ENCODE results near the gene UBA6.
"Not testable (repeated sequence)": the region's sequence is repeated elsewhere in the genome, so short reads cannot be mapped to it uniquely, and the experiment has no call there.

Gene UBA6

DNA sequence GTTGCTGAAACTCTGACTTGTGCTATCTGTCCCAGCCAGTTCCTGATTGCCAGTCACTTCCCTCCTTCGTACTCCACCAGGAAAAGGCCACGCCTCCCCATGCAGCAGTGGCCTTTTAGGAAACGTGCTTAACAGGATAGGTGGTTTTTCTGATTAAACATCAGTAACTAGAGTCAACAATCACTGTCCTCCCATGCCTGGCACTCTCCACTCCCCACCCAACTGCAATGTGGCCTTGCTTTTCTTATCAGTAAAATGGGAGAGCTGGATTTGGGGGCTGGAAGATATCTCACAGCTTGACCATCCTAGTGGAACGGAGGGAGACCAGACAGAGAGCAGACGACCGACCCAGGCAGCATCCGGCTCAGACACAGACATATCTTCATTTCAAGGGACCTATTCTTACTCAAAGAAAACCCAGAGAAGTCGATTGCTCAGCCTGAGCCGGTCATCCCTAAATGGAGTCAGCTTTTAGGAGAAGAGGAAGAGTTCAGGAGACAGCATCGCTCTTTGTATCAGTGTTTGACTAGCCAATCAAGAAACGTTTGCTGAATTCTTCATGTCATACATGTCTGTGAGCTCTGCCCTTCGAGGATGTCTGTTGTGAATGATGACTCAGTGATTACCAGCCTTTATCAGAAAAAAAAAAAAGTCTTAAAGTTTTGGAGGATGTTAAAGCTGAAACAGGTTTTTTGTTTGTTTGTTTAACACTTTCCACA, 12.7 kb upstream of the UBA6 start:
- DNase-seq = no peak

DNA sequence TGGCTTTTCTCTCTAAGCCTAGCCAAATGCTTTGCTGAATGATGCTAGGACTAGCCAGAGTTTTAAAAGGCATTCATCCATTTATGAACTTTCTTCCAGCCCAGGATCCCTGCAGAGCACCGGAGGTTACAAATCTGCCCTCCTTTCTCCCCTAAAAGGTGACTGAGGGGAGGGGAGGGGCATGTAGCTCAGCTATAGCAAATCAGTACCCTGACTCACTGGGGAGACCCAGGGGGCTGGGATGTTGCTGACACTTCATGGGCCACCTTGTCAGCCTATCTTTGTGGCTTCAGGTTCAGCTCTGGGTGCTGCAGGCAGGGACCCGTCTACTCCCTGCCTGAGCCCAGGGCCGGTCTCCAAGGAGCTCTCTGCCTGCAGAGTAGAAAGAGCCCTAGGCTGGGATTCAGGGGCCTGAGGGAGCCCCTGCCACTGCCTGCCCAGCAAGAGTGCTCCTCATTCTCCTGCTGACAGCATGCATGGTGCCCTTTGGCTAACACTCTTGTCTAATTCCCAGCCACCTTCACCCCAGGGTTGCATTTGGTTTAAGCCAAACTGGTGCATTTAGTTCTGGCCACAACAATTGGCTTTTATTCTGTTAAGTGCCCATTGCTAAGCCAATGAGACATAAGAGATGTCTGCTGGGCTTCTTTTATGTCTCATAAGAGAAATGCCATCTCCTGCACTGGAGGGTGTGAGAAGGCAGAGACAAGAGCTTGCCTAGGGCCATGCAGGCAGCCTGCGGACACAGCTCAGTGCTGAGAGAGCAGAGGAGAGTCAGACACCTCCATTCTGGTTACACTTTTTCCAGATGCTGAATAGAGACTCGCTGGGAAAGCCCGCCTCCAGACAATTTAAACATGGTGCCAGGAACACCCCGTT, 11.9 kb upstream of the UBA6 start:
- DNase-seq = no peak

DNA sequence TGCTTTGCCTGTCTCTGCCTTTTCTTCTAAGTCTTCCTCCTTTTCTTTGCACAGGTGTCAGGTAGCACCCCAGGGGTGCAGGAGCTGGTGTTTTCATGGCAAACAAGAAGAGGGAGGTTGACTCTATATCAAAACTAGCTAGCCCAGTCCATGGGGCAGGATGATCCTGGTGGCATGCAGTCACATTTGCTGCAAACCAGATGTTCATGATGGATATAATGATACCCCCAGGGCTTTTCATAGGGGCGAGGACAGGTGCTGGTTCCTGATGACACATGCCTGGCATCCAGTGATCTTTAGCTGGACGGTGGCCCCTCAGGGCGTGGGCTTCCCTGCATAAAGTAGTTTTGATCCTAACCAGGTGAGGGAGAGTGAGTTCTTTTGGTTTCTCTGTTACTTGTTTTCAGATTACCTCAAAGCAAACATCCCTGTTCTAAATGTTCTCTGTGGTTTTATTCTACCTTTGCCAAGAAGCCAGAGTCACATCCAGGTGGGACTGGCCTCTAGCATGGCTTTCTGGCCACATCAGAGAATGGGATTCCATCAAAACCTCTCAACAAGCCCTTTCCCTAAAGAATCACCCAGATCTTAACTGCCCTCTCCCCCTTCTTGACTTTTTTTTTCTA, 11.2 kb upstream of the UBA6 start:
- DNase-seq = no peak

DNA sequence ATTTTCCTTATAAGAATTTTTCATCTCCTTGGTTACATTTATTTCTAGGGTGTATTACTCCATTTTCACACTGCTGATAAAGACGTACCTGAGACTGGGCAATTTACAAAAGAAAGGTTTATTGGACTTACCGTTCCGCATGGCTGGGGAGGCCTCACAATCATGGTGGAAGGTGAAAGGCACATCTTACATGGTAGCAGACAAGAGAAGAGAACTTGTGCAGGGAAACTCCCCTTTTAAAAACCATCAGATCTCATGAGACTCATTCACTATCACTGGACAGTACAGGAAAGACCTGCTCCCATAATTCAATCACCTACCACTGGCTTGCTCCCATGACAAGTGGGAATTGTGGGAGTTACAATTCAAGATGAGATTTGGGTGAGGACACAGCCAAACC, 5.7 kb upstream of the UBA6 start:
- DNase-seq = not testable (repeated sequence)

DNA sequence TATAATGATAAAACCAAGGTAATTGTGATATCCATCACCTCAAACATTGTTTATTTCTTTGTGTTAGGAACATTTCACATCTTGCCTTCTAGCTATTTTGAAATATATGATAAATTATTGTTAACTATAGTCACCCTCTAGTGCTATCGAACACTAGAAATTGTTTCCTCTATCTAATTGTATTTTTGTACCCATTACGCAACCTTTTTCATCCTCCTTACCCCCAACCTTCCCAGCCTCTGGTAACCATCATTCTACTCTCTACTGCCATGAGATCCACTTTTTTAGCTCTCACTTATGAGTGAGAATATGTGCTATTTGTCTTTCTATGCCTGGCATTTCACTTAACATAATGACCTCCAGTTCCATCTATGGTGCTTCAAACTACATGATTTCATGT, 3.9 kb upstream of the UBA6 start:
- no peak for DNase-seq

DNA sequence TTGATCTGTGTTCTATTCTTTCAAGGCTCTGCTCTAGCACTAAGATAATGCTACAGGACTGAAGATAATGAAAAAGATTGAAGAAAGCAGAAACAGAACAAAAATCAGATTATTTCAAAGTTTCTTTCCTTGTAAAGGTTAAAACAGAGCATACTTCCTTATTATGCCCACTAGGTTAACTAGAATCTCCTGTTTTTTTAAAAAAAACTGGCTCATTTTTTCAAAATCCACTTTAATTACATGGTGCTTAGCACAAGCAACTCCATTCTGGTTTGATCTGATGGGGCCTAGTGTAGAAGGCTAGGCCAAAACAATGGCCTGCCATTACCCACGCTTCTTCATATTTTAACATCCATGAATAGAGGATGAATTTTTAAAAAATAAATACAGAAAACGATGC, 1.2 kb upstream of the UBA6 start:
- no peak for DNase-seq

DNA sequence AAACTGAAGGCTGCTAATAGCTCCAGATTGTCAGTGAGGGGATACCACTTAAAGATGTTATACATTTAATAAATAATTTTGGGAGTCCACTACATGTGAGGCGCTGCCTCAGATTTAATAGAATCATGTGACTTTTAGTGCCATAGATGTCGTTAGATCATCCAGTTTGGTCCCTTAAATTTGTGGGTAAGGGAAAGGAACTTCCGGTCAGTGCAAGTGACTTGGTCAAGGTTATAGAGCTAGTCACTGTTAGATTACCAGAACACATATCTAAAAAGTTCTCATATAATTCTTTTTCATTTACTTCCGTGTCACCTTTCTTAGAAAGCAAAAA, 529 bp upstream of the UBA6 start:
- DNase-seq = no peak

DNA sequence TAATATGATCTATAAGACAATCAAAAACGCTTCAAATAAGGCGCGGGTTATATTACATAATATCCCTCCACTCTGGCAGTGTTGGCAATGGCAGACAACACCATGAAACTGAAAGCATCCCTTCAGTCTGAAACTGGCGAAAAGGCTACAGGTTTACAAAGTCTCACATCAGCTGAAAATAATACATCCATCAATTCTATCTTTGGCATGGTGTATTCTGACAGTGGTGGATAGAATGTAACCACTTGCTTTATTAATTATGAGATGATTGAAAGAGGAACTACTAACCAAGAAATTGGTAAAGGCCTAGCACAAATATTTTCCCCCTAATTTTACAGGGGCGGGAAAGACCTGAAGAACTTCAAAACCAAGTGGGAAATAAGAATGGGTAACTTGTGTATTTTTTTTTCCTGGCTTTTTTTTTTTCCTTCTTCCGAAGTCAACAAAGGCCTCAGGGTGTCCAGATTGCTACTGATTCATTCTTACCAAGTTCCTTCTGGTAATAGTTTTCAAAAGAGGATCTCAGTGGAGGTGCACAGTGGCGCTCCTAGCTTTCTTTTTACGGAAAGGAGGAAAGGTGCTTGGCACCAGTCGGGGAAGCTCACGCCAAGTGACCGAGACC, 728 bp downstream of the UBA6 start:
- no peak for DNase-seq

DNA sequence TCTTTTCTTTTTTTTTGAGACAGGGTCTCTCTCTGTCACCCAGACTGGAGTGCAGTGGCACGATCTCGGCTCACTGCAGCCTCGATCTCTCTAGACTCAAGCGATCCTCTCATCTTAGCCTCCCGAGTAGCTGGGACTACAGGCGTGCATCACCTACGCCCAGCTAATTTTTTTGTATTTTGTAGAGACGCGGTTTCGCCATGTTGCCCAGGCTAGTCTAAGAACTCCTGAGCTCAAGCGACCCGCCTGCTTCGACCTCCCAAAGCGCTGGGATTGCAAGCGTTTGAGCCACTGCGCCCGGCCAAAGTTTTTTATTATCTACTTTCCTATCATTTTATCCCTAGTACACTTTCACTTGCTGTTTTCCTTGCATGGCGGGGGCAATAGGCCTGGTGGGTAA, 1.4 kb downstream of the UBA6 start:
- no peak for DNase-seq

DNA sequence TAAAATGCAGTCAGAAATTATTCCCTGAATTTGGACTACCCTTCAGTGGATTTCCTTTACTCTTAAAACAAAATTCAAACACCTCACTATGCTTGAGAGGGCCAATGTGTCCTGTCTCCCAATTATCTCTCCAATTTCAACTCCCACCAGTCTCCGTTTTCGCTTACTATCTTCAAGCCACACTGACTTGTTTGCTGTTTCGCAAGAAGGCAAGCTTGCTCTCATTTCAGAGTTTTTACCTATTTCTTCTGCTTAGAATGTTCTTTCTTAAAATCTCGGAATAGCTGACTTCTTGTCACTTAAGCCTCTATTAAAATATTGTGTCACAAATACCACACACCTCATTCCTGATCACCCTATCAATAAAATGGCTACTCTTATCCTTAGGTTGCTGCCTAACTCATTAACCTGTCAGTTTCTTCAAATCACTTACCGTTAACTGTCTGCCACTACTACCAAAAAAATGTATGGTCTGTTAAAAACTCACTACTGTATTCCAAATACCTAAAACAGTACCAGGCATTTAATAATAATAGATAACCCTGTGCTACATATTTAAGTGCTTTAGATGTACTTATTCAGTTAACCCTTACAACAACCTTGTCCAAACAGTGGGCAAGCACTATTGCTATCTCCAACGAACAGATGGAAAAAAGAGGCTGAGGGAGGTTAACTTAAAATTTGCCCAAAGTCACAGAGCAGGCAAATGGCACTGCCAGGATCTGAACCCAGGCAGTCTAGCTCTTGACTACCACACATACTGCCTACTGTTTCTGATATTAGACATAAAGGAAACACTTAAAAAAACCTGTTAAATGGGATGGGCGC, 2.9 kb downstream of the UBA6 start:
- DNase-seq = no peak

DNA sequence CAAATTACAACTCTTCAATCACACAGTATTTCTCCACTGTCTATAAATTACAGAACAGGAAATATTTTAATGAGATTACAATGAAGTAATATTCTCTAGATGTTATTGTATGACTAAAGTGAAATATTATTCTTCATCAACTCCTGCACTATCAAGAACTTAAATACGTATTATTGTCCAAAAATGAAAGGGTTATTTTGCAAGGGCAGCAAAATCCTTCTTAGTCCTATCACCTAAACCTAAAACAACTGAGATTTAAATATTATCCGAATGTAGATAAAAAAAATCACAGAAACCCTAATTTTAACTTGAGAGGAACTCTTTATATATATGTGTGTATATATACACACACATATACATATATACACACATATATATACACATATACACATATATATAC, 4.9 kb downstream of the UBA6 start:
- no peak for DNase-seq

DNA sequence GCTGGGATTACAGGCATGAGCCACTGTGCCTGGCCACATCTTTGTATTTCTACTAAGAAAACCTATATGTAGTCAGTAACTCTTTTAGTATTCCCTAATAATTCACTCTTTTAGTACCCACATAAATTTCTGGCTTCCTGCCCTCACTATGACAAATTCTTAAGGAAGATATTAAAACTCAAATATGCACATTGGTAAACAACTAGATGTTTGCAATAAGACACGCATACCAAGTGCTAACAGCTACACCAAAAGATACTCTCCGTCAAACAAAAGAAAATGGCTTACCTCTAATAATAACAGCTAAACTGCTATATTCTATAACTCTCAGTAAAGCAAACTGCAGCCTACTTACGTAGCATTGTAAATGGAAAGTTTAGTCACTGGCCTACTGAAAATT, 6.3 kb downstream of the UBA6 start:
- DNase-seq = no peak

DNA sequence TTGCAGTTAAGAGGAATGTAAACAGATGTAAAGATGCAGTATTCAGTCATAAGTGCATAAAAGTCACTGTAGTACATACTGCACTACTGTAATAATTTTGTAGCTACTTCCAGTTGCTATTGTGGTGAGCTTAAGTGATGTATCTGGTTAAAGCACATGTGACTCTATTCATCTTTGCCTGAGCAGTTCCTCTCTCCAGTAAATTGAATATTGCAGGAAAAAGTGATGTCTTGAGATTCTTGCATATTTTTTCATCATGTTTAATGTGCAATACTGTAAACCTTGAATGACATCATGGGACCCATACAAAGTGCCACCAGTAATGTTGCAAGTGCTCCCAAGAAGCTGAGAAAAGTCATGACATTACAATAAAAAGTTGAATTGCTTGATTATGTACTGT, 9.6 kb downstream of the UBA6 start:
- DNase-seq = no peak

DNA sequence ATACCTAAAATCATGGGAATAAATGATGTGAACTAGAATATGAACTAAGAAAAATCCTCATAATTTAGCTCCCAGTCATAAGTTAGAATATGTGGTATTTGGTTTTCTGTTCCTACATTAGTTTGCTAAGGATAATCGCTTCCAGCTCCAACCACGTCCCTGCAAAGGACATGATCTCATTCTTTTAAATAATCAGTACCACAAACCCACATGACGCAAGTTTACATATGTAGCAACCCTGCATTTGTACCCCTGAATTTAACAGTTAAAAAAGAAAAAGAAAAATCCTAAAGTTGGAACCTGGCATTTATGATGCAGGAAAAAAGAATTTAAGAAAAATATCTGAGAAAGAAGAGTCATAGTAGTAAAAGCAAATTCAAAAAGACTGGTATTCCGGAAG, 13.3 kb downstream of the UBA6 start:
- no peak for DNase-seq

DNA sequence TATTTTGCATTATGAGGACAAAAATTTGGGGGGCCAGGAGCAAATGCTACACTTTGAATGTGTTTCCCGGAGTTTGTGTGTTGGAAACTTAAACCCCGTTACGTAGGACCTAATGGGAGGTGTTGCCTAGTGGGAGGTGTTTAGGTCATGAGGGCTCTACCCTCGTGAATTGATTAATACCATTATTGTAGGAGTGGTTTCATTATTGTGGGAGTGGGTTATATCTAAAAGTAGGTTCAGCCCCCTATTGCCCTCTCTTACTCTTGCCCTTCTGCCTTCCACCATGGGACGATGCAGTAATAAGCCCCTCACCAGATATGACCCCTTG, 15.5 kb downstream of the UBA6 start:
- DNase-seq = no peak

DNA sequence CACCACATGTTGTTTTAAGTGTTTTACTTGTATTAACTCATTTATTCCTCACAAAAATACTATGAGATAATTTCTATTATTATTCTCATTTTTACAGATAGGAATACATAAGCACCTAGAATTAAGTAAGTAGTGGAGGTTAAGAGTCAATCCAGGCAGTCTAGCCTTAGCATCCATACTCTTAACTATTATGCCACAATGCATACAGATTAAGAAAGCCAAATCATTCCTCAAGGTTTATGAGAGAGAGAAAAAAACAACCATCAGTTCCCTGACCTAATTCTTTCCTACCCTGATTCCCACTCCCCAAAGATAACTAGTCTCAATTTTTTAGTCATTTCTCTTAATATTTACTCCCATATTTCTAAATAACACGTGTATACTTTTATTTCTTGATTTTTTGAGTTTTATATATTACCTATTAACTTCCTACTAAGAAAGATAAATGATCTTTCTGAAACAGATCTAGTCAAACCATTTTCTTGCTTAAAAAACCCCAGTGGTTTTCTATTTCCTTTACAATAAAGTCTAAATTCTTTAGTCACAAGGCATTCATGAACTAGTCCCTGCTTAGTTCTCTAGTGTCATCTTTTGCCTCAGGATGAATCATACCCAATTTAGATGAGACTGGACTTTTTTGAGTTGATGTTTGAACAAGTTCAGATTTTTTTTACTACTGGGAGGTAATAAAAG, 16.0 kb downstream of the UBA6 start:
- DNase-seq = no peak

DNA sequence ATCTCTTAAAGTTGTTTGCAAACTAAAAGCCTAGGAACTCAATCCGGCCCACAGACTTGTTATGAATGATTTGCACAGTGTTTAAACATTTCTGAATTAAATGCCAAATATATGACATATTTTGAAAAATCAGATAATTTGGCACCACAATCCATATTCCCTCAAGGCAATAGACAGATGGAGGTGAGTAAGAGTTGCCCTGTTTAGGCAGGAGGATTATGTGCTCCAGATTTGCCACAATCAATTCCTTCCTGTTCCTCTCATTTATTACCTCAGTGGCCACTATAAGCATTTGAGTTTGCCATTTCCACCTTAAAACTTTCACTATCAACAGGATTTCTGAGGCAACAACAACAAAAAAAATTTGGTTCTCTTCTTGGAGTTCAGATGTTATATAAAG, 18.7 kb downstream of the UBA6 start:
- no peak for DNase-seq

DNA sequence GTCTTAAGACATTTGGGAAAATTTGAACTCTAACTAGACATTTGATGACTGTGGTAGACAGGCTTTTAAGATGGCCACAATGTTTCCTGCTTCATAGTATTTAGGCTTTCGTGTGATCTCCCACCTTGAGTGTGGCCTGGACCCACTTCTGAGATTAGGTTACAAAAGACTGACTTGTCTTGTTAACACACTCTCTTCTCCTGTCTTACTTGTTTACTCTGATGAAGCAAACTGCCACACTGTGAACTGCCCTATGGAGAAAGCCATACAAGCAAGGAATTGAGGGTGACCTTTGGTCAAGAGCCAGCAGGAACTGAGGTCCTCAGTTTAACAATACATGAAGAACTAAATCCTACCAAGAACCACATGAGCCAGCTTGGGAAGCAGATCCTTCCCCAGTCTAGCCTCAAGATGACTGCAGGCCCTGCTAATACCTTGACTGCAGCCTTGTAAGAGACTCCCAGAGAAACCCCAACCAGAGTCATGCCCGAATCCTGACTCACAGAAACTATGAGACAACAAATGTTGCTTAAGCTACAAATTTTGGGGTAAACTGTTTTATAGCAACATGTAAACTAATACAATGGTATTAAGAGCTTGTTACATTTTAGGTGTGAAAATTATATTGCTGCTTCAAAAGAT, 20.3 kb downstream of the UBA6 start:
- no peak for DNase-seq

DNA sequence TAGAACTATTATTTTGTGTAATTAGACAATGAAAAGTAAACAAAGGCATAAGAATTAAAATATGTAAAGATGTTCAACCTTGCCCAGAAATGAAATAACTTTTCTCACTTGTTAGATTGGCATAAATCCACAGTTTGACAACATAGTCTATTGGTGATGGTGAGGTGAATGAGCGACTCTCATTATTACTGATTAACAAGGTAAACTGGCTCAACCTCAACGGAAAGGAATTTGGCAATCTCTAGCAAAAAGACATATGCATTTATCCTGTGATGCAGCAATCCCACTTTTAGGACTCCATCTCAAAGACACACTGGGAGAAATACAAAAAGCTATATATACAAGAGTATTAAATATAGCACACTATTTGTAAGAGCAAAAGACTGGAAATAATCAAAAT, 22.3 kb downstream of the UBA6 start:
- no peak for DNase-seq

DNA sequence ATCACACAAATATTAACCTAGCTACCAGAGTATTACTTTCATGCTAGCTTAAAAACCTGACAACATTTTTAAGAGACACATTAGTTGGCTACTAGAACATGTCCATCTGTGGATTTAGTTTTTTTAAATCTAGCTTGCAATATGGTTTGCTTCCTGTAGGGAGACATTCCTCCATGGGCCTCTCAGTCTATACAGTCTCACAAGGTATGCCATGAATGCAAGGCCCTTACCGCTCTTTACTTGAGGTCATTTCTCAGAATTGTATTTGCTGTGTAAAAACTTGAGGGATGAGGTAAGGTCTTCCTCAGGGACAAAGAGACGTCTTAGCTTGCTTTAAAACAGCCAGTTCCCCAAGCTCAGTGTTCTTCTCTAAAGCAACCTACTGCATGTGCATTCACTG, 26.9 kb downstream of the UBA6 start:
- no peak for DNase-seq

DNA sequence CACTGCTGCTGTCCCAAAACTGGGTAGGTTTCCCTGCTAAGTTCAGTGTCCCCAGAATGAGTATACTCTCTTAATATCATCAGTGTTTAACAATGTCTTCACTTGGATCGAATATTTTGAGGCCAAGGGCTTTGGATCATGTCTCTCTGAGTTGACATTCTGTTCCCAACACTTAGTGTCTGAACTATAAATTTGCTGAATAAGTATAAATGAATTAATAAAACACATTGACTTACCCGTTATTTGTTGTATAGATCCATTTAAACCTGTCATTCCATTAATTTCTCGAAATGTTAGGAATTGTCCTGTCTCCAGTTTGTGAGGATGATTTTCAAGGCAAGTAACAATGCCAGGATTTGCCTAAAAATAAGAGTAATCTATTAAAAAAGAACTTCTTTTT, 32.6 kb downstream of the UBA6 start:
- no peak for DNase-seq

DNA sequence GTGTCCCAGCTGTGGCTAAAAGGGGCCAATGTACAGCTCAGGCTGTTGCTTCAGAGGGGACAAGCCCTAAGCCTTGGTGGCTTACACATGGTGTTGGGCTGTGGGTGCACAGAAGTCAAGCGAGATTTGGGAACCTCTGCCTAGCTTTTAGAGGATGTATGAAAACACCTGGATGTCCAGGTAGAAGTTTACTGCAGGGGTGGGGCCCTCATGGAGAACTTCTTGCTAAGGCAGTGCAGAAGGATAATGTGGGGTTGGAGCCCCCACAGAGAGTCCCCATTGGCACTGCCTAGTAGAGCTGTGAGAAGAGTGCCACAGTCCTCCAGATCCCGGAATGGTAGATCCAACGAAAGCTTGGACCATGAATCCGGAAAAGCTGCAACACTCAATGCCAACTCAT, 40.5 kb downstream of the UBA6 start:
- DNase-seq = no peak
